ENCODE measurements around the gene HNF1A.

GRCh38 chr12:121026274-121027045 is 48.1 kb downstream of the HNF1A start:
- no peak for TF ChIP-seq ATF4 (CRISPR knock-in tag; IDR thresholded peaks at IDR 0.05)
- no peak for TF ChIP-seq ZNF668 (CRISPR knock-in tag; IDR thresholded peaks at IDR 0.05)

Measured in K562 (cell line).